M059J (cell line): Measurements from ENCODE around the gene FAM156A. TPM values are rescaled to one million over a fixed set of nuclear protein-coding genes. Genes with fewer than 3 reads are reported as not detected.
A peak's percentile ranks its signal among the peaks of the same experiment; 100 is the strongest.
"Not testable (repeated sequence)": the region's sequence is repeated elsewhere in the genome, so short reads cannot be mapped to it uniquely, and the experiment has no call there.

Experiments used
- DNase-seq: peaks from one replicate; pipeline ENCODE4 v3.0.0-alpha.2; 2012; ENCODE audit warnings: low read depth
- total RNA-seq: library from RNA; depleted of rRNA; stranded (reverse); fragments of >200 nt; shearing (Covaris generic); gene quantifications from 2 replicates; pipeline ENCODE4 v1.2.3, GENCODE V29; 2014; rRNA removed

The FAM156A gene
- total RNA-seq: 23.1 and 26.1 TPM in 2 replicates

DNA sequence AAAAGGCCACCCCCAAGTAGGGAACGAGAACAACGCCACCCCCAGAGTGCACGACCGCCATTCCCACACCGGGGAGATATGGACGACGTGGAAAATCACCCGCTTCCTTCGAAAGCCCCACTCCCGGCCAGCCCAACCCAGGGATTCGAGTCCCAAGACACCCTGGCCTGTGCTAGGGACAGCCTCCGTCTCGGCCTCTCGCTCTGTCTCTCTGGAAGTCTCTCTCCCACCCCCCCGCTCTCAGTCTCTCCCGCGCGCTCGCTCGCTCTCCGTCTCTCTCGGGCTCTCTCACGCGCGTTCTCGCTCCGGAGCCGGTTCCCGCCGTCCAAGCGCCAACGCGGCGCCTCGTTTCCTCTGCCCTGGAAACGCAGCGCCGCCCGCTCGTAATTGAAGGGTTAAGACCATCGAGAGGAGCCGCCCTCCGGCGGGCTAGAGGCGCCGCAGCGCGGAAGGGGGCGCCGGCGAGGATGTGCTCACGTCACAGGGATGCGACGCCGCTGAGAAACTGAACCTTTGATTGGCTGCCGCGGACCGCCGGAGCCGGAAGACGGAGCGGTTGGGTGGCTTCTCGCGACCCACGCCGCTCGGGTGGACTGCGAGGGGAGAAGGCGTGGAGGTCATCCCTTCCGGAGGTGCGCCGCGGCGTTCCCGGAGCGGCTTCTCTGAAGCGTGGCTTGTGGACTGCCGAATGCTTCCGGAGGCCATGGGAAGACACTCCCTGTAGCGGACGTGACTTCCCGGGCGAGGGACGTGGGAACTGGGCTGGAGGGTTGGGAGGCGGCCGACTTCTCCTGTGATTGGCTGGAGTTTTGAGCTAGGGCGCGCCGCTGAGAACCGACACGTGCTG is at the start of gene FAM156A:
Gene FAM156A (minus strand): TSS at position 406 of the 847 bp plus-strand sequence. CDS start 9,930 bp downstream, outside the sequence.
- not testable (repeated sequence) for DNase-seq

- no peak for DNase-seq
Observed at GRCh38 chrX:53005327-53005726, 47.0 kb upstream of the FAM156A start.

- no peak for DNase-seq
Observed at GRCh38 chrX:53004811-53005210, 46.5 kb upstream of the FAM156A start.

DNA sequence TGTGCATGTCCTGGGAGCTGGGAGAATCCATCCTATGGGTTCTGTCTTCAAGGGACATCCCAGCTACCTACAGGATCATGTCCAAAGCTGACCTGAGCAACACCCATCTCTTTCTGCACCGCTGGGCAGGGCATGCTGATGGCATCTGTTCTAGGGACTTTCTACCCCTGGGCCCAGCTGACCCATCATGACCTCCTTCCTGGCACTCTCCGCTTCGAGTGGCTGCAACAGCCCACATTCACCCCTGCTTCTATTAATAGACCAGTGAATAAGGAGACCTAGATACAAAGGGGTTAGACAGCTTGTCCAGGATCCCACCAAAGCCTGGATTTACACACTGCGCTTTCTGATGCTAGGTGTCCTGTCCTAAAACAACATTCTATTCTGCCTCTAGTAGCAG is 45.7 kb upstream of the FAM156A start:
- DNase-seq: no peak

DNA sequence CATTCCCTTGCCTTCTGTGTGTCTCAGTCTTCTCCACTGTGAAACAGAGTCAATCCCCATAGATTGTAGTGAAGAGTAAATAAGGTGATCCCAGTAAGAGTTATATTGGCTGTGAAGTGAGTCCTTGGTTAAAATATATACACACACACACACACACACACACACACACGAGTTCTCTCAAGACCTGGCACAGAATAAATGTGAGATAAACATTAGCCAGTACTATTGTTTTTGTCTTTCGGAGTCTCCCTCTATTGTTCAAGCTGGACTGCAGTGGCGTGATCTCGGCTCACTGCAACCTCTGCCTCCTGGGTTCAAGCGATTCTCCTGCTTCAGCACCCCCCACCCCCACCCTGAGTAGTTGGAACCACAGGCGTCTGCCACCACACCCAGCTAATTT is 44.8 kb upstream of the FAM156A start:
- no peak for DNase-seq

DNA sequence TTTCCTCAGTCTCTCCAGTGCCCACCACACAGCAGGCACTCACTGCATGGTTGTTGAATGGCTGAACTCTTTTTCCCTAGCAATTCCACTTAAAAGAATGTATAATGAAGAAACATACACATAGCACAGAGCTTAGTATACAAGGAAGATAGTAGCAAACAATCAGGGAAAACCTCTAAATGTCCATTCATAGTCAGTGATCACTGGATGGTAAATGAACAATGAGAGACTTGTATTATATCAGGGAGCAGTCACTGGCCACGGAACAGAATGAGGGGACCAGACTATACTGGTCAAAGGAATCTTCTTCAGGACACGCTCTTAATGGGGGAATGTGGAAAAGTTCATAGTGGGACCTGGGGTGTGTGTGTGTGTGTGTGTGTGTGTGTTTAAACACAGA is 43.6 kb upstream of the FAM156A start:
- no peak for DNase-seq

- no peak for DNase-seq
Observed at GRCh38 chrX:53000447-53001135, 42.3 kb upstream of the FAM156A start.

GRCh38 chrX:52995987-52996331 is 37.6 kb upstream of the FAM156A start:
- no peak for DNase-seq

DNA sequence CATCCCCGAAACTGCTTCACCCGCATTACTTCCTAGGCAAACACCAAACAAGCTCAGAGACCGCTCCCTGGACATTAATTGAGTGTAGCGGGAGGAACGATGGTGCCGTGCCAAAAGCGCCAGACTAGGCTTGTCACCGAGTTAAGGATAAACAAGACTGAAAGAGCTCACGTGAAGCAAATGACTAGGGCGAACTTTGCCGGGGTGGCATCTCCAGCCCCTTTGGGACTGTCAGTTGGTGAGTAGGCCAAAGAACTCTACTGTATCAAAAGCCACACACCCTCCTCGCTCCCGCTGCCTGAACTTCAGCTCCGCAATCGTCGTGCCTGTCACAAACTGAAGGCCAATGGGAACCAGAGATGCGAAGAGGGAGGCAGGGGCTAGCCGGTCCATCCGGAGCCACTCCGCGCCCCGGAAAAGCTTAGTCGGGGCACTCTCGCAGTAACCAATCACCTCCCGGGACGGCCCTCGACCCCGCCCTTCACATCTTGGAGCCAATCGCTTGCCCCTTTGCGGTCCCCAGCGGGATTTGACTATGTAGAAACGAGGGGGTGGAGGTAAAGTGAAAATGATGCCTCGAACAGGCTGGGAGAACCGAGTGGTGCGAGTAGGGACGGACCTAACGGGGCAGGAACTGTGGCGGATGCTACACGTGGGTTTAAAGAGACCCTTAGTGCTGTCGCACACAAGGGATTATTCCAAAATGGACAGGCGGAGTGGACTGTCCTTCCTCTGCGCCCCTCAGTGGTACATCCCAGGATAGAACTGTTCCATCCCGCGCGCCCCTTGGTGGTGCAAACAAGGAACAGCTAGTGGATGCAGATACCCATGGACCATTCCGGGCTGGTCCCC is 37.0 kb upstream of the FAM156A start:
- peak; percentile 96 for DNase-seq

- no peak for DNase-seq
Observed at GRCh38 chrX:52990848-52991247, 32.5 kb upstream of the FAM156A start.

GRCh38 chrX:52990011-52990631 is 31.8 kb upstream of the FAM156A start:
- DNase-seq: peak; percentile 59

- peak; percentile 38 for DNase-seq
Observed at GRCh38 chrX:52988985-52989917, 30.9 kb upstream of the FAM156A start.

DNA sequence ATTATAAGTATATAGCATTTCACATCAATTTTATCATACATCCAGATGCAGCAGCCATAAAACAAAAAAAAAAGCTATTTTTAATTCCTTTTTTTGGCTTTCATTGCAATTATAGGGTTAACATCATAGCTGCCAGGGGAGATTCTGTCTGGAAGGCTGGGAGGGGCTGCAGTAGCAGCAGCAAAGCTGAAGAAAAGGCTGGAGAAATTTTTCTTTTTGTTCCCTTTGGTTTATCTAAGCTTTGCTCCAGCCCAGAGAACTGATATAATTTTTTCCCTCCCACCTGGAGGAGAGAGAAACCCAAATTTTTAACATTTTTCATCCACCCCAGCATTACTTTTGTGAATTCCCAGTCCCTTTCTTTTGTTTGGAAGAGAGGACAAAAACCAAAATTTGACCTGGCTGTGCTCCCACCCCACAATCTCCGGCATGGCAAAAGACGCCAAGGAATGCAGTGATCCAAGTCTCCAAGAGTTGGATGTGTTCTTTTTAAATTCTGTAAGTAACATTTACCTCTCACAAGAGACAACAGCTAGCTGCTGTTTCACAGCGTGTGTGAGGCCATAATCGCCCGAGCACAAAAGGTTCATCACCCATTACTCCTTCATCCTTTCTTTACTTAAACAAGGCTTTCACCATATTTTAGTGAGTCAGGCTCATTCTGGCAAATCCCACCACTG is 25.1 kb upstream of the FAM156A start:
- DNase-seq: no peak

GRCh38 chrX:52979993-52980392 is 21.7 kb upstream of the FAM156A start:
- no peak for DNase-seq

- DNase-seq: no peak
Observed at GRCh38 chrX:52979568-52979967, 21.2 kb upstream of the FAM156A start.

GRCh38 chrX:52977953-52978352 is 19.6 kb upstream of the FAM156A start:
- no peak for DNase-seq

DNA sequence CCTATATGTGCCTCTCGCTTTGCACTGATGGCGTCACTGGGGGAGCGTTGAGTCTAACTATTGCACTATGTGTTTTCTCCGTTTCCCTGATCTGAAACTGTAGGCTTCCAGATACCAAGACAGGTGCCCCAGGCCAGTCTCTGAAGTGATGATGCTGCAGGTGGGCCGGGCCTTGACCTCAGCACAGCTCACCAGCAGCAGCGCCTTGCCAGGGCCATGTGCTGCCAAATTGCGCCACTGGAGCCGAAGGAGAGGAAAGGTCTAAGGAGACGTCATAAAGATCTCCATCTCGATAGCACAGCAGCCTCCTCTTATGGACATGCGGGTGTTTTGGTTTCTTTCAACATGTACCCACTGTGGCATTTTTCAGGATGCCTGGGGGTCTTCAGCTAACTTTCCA is 17.3 kb upstream of the FAM156A start:
- DNase-seq: not testable (repeated sequence)

DNA sequence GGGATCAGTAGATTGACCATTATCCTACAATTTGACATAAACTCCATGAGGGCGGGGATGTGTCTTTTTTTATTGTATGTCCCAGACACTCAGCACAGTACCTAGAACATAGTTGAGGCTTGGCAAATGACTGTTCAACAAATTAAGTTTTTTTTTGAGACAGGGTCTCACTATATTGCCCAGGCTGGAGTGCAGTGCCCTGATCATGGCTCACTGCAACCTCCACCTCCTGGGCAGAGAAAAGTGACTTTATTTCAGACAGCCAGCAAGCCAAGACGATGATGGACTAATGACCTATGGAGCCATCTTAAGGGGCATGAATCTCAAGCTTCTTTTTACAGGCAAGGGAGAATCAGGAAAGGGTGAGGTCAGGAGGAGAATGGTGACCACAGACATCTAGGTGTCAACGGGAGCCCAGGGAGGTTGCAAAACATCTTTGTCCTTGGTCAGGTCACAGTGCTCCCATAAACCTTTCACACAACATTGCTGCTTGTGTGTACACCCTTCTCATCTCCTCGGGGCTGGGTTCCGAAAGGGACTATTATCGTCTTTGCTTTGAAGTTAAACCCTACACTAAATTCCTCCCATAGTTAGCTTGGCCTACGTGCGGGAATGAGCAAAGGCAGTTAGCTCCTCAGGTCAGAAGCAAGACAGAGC is 16.1 kb upstream of the FAM156A start:
- DNase-seq: not testable (repeated sequence)

- DNase-seq: not testable (repeated sequence)
Observed at GRCh38 chrX:52967922-52968321, 9.6 kb upstream of the FAM156A start.
